ENCODE measurements around the gene ITSN2. TPM values are rescaled to one million over a fixed set of nuclear protein-coding genes. Genes with fewer than 3 reads are reported as not detected.

The ITSN2 gene
- polyA plus RNA-seq, 1 experiment: 27.3 TPM

- TF ChIP-seq, protein P1, sequence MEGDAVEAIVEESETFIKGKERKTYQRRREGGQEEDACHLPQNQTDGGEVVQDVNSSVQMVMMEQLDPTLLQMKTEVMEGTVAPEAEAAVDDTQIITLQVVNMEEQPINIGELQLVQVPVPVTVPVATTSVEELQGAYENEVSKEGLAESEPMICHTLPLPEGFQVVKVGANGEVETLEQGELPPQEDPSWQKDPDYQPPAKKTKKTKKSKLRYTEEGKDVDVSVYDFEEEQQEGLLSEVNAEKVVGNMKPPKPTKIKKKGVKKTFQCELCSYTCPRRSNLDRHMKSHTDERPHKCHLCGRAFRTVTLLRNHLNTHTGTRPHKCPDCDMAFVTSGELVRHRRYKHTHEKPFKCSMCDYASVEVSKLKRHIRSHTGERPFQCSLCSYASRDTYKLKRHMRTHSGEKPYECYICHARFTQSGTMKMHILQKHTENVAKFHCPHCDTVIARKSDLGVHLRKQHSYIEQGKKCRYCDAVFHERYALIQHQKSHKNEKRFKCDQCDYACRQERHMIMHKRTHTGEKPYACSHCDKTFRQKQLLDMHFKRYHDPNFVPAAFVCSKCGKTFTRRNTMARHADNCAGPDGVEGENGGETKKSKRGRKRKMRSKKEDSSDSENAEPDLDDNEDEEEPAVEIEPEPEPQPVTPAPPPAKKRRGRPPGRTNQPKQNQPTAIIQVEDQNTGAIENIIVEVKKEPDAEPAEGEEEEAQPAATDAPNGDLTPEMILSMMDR (IDR thresholded peaks at IDR 0.05; ENCODE audit: low read depth, low read length): no peak
- POLR2A ChIA-PET: no interaction called here
- no peaks in the 10 kb centered on the region for H3K9me3 ChIP-seq (ENCODE audit: control insufficient read depth, insufficient read depth, low read length)
- DNase-seq (ENCODE audit: low read depth, low spot score): no peak
- H3K4me3 ChIP-seq (ENCODE audit: low read depth, low read length): no peak overlapping the region
- H3K27me3 ChIP-seq (ENCODE audit: control insufficient read depth, insufficient read depth, low read length): no peaks in the 10 kb centered on the region
- CTCF ChIA-PET: no interaction called here
- H3K27ac ChIP-seq (ENCODE audit: low read depth, low read length): no peak overlapping the region
Observed at GRCh38 chr2:24285484-24286152, 74.7 kb downstream of the ITSN2 start.

GRCh38 chr2:24280645-24281044, 79.7 kb downstream of the ITSN2 start:
- no peak for DNase-seq (ENCODE audit: low read depth, low spot score)
- Histone ChIP-seq H3K9me3 (ENCODE audit: control insufficient read depth, insufficient read depth, low read length) (no peaks in the 10 kb centered on the region), H3K27me3 (ENCODE audit: control insufficient read depth, insufficient read depth, low read length) (no peaks in the 10 kb centered on the region), H3K27ac (ENCODE audit: low read depth, low read length) (no peak overlapping the region), H3K4me3 (ENCODE audit: low read depth, low read length) (no peak overlapping the region)
- POLR2A ChIA-PET: no interaction called here
- TF ChIP-seq, protein P1 (IDR thresholded peaks at IDR 0.05; ENCODE audit: low read depth, low read length): no peak
- CTCF ChIA-PET: no interaction called here

GRCh38 chr2:24280161-24280560, 80.2 kb downstream of the ITSN2 start:
- ChIA-PET CTCF (interaction anchor here (0.6 kb wide), 1 partner anchor 341 kb away, joined by 4 read pairs; no protein-coding TSS in a partner anchor), POLR2A (no interaction called here)
- TF ChIP-seq, protein P1 (IDR thresholded peaks at IDR 0.05; ENCODE audit: low read depth, low read length): no peak
- Histone ChIP-seq H3K4me3 (ENCODE audit: low read depth, low read length) (no peak overlapping the region), H3K9me3 (ENCODE audit: control insufficient read depth, insufficient read depth, low read length) (no peaks in the 10 kb centered on the region), H3K27me3 (ENCODE audit: control insufficient read depth, insufficient read depth, low read length) (no peaks in the 10 kb centered on the region), H3K27ac (ENCODE audit: low read depth, low read length) (no peak overlapping the region)
- no peak for DNase-seq (ENCODE audit: low read depth, low spot score)

GRCh38 chr2:24276349-24276899, 83.9 kb downstream of the ITSN2 start:
- H3K4me3 ChIP-seq (ENCODE audit: low read depth, low read length): no peak overlapping the region
- ChIA-PET POLR2A (no interaction called here), CTCF (interaction anchor here (0.6 to 1.1 kb wide), 3 partner anchors 75 to 192 kb away, joined by 3 read pairs; partner anchors contain the start of gene TP53I3)
- DNase-seq (ENCODE audit: low read depth, low spot score): no peak
- H3K9me3 ChIP-seq (ENCODE audit: control insufficient read depth, insufficient read depth, low read length): no peaks in the 10 kb centered on the region
- TF ChIP-seq, protein P1 (IDR thresholded peaks at IDR 0.05; ENCODE audit: low read depth, low read length): no peak
- H3K27ac ChIP-seq (ENCODE audit: low read depth, low read length): no peak overlapping the region
- H3K27me3 ChIP-seq (ENCODE audit: control insufficient read depth, insufficient read depth, low read length): no peaks in the 10 kb centered on the region

DNA sequence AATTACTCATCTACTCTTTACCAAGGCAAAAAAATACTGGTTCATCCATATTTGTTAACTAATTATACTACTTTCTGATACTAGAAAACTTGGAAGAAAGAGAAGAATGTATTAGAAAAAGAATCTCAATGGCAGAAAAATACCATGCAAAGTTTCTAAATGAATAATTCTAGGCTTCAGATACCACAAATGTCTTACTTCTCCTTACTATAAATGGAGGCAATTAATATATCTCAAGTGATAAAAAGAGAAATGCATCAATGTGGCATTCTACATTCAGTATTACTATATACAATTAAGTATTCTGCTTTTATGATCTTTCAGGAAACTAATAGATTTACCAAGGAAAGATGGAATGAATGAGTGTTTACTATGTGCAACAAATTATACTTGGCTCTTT, 85.5 kb downstream of the ITSN2 start:
- TF ChIP-seq, protein P1 (IDR thresholded peaks at IDR 0.05; ENCODE audit: low read depth, low read length): no peak
- ChIA-PET POLR2A (no interaction called here), CTCF (interaction anchor here (0.6 kb wide), 1 partner anchor 107 kb away, joined by 6 read pairs; no protein-coding TSS in a partner anchor)
- no peak for DNase-seq (ENCODE audit: low read depth, low spot score)
- H3K27ac ChIP-seq (ENCODE audit: low read depth, low read length): no peak overlapping the region
- no peak overlapping the region for H3K4me3 ChIP-seq (ENCODE audit: low read depth, low read length)
- no peaks in the 10 kb centered on the region for H3K9me3 ChIP-seq (ENCODE audit: control insufficient read depth, insufficient read depth, low read length)
- no peaks in the 10 kb centered on the region for H3K27me3 ChIP-seq (ENCODE audit: control insufficient read depth, insufficient read depth, low read length)
